ENCODE measurements around the gene GABRG3. TPM values are rescaled to one million over a fixed set of nuclear protein-coding genes. Genes with fewer than 3 reads are reported as not detected.

GABRG3 gene
- total RNA-seq, 1 experiment from 2014 or later = not detected

DNA sequence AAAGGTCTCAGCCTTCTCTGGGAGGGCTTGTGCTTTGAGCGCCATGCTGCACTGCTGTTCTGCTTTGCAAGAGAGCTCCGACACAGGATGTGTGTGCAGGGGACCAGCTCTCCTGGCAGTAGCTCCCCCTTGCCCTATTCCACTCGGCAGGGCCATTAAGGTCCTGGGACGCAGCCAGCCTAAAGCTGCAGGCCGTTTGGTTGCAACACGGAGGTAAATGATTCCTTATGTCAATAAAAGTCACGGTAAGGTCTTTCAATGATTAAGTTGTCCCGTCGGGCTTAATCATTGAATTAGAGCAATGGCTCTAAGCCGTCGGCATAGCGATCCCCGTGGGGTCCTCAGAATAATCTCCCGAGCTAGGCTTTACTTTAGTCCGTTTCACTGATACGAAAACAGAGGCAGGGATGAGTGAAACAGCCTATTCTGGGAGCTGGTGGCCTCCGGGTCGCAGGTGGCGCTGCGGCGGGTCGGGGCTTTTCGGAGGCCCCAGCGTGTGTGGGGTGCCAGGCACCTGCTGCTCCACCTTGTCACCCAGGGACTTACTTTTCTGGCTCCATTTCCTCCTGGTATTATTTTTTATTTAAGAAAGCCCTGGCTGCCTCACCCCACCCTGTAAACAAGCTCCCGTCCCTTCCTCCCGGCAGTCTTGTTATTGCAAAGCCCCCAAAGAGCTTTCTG is 603.0 kb downstream of the GABRG3 start:
- no peak for DNase-seq (ENCODE audit: low read depth)

DNA sequence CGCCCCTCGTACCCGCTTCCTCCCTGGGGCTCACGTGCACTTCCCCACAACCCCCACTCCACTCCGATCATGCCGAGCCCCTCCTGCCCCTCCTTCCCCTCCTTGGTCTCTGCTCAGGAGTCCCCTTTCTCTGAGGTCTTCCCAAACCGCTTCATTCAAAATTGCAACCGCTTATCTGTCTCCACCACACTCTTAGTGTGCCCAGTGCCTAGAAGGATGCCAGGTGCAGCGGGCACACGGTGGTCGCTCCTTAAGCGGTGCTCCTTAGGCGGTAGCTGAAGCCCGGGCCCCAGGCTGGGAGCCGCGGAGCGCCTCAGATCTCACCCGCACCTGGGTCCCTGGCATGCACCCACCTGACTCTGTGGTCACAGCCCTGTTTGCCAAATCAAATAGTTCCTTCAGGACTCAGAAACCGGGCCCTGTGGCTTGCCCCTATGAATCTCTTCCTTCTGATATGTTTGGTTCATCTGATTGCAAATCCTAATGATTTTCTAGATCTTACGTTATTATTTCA is 603.6 kb downstream of the GABRG3 start:
- no peak for DNase-seq (ENCODE audit: low read depth)

DNA sequence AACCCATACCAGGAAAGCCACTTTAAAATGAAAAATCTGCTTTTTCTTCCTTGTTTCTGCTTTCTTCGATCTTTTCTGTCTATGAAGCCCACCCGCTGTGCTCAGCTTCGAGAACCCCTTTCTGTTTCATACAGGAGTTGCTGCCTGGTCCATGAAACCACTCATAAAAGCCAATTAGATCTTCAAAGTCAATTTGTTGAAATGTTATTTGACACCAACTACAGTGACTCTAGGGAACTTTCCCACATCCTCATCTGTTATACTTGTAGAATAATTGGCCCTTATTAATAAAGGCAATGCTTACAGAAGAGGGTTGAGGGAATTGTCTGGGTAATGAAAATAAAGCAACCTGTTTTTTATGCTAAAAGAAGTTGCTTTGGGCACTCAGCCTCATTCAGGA is 604.5 kb downstream of the GABRG3 start:
- no peak for DNase-seq (ENCODE audit: low read depth)

DNA sequence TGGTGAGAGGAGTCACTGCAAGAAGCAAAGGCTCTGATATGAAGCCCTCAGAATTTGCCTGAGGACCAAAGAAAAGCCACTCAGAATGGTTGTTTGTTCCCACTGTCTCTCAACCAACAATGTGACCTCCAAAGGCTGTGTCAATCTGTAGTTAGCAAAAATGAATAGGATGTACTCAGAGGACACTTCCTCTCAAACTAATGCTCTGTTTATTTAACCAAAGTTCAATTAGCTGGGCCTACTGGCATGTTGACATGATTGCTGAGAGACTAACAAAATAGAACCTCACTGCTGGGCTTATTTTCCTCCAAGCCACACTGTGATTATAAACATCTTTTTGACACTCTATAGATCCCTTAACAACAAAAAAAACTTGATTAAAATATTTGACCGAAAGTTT is 605.6 kb downstream of the GABRG3 start:
- no peak for DNase-seq (ENCODE audit: low read depth)

DNA sequence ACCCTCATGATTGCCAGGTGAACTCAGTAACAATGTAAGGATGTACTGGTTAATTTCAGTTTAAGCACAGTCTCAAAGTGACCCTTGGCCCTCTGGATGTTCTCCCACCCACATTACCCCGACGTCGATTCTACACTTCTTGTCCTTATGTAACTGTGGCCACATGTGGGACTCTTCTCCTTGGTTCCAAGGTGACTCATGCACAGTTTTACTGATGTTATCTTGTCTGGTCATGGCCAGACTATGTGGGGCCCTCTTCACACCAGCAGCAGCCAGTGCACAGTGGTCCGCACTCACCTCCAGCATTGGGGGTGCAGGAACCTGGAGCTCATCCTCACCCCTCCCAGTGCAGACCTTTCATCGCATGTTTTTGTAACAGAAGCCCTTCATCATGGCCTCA is 608.8 kb downstream of the GABRG3 start:
- no peak for DNase-seq (ENCODE audit: low read depth)

DNA sequence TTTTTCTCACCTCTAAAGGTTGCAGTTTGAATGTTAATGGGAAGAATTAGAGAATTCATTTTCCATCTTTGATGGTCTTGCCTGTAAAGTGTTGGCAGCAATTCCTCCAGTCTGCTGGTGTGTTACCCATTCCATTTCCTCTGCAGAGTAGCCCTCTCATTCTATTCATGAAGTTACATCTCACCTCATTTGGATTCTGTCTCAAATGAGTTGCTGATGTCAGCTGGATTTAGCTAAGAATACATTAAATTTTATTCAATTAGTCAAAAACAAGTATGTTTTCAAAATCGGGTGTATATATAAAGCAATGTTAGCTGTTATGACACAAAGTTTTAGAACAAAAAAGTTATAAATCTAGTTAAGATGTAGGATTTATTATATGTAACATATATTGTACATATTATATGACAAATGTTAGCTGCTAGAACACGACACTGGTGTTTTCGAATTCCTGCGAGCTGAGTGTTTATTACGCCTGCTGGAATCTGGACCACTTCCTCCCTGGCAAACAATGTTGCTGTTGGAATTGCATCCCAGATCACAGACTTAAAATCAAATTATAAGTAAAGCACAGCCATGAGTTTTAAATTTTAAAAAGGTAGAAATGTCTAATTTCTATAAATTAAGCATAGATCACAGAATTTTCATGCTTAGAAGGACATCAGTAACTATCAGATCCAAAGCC is 611.9 kb downstream of the GABRG3 start:
- DNase-seq (ENCODE audit: low read depth) = peak; percentile 2

DNA sequence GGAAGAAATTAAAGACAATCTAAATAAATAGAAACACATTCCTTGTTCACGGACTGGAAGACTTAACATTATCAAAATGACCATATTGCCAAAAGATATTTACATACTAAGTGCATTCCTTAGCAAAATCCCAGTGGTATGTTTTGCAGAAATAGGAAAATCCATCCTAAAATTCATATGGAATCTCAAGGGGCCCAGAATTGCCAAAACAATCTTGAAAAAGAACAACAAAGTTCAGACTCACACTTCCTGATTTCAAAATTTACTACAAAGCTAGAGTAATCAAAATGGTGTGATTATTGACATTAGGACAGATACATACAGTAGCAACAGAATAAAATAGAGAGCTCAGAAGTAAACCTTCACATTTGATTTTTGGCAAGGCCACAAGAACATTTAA is 612.7 kb downstream of the GABRG3 start:
- DNase-seq (ENCODE audit: low read depth) = no peak

DNA sequence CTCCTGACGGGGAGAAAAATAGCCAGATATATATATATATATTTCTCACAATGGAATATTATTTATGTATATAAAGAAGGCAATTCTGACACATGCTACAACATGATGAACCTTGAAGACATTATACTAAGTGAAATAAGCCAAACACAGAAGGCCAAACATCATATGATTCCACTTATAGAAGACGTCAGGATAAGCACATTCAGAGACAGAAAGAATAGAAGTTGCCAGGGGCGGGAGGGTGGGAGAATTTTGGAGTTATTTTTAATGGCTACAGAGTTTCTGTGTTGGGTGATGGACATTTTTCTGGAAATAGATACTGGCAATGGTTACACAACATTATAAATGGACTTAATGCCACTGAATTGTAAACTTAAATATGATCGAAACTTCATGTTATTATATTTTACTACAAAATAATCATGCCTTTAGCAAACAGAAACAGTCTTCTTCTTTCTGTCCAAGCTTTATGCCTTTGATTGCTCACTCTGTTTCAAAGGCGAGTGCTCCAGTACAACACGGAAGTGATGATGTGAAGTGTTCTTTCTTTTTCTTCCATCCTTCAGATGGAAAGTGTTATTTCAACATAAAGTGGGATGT is 614.2 kb downstream of the GABRG3 start:
- no peak for DNase-seq (ENCODE audit: low read depth)

DNA sequence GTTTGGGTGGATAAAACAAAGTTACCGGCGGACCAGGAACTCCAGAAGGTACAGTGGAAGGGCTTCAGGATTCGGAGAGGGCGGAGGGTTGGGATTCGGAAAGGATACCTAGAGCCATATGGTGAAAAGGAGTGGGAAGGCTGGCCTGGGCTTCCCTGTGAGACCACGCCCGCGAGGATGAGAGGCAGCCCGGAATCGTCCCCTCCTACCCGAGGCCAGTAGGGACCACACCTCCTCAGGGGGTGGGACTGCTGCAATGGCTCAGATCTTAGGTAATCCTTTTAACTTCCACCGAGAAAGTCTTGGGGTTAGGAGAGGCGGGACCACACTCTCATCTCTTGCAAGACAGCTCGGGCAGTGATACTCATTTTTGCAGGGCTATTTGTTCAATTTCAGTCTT is 616.8 kb downstream of the GABRG3 start:
- peak; percentile 2 for DNase-seq (ENCODE audit: low read depth)

DNA sequence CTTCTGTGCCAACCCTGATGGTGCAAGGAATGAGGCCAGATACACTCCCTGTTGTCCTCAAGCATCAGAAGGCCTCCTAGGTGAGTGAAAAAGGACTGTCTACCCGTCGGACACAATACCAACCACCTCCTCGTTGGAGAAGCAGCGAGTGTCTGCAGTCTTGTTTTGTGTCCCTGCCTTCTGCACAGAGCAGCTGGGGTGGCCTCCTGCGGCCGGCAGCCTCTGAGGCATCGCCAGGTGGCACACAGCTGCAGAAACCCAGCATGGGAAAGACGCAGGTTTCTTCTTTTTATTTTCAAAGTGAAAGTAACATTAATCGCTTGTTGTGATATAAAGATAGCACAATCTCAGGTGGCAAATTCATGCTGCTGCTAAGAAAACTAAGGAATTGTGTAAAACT is 618.3 kb downstream of the GABRG3 start:
- no peak for DNase-seq (ENCODE audit: low read depth)

DNA sequence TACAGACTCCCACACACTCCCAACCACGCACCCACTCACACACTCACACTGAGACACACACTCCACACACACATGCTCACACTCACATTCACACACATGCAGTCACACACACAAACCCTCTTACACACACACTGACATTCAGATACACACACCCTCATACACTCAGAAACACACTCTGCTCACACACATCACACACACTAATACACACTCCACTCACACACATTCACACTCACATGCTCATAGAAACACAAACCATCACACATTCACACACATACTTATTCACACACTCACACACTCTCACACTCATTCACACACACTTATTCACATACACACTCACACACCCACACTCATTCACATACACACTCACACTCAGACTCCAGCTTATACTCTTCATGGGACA is 618.8 kb downstream of the GABRG3 start:
- no peak for DNase-seq (ENCODE audit: low read depth)

Other genes starting within 250 kb of the GABRG3 start
- 0.12 TPM in 1 of 2 replicates, not detected in the other for gene GABRB3, start 198.1 kb upstream of the GABRG3 start, total RNA-seq (2014; rRNA removed; shearing (Covaris generic))
- not detected in 2 replicates for gene GABRA5, start 104.1 kb upstream of the GABRG3 start, total RNA-seq (2014; rRNA removed; shearing (Covaris generic))

All from RPMI7951 (cell line).